GM12891 (cell line): ENCODE results near the gene CA14.
"Not testable (repeated sequence)": the region's sequence is repeated elsewhere in the genome, so short reads cannot be mapped to it uniquely, and the experiment has no call there.

Source experiments
- DNase-seq: peaks from one replicate; pipeline ENCODE4 v3.0.0; 2011; ENCODE audit warnings: low spot score; ENCODE audit not compliant: insufficient read length
- FAIRE-seq: peaks from 2 replicates; lab custom pipeline; 2011; peaks lifted over from hg19 to GRCh38; lab: Jason Lieb, UNC
- PAX5 ChIP-seq: IDR thresholded peaks from 2 replicates; pipeline ENCODE4 v1.6.1; 2011; ENCODE audit warnings: low read length, moderate library complexity, mild to moderate bottlenecking; ENCODE audit not compliant: insufficient read depth, severe bottlenecking
- POLR2A ChIP-seq: IDR thresholded peaks from 2 replicates; pipeline ENCODE4 v1.6.1; 2011; ENCODE audit warnings: low read depth, low read length, control low read depth
- POLR2AphosphoS5 ChIP-seq: IDR thresholded peaks from 2 replicates; pipeline ENCODE4 v1.6.1; 2011; ENCODE audit warnings: low read depth, low read length, control low read depth
- POU2F2 ChIP-seq: IDR thresholded peaks from 2 replicates; pipeline ENCODE4 v1.6.1; 2011; ENCODE audit warnings: low read depth, mild to moderate bottlenecking, control low read depth, low read length, moderate library complexity
- SPI1 ChIP-seq: IDR thresholded peaks from 2 replicates; pipeline ENCODE4 v1.6.1; 2011; ENCODE audit warnings: low read depth, low read length, control low read depth
- TAF1 ChIP-seq: IDR thresholded peaks from 2 replicates; pipeline ENCODE4 v1.6.1; 2011; ENCODE audit warnings: low read depth, low read length, control low read depth

CA14 gene

DNA sequence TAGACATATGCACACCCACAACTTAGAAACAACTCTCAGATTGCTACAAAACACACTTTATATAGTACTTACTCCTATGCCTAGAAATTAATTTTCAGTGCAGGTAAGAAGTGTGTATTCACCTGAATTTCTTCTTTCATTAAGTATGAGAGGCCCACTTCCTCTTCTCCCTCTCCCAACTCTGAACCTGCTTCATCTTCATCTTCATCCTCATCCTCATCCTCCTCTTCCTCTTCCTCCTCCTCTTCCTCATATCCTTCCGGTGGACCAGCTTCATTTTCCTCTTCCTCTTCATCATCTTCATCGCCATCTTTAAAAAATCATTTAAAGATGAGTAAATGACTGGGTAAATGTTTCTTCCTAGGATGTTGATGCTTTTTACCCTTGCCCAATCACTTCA is 31.1 kb upstream of the CA14 start:
- no peak for FAIRE-seq
- TF ChIP-seq POLR2AphosphoS5 (no peak), POU2F2 (no peak), SPI1 (peak; percentile 59), PAX5 (no peak)
- no peak for DNase-seq

DNA sequence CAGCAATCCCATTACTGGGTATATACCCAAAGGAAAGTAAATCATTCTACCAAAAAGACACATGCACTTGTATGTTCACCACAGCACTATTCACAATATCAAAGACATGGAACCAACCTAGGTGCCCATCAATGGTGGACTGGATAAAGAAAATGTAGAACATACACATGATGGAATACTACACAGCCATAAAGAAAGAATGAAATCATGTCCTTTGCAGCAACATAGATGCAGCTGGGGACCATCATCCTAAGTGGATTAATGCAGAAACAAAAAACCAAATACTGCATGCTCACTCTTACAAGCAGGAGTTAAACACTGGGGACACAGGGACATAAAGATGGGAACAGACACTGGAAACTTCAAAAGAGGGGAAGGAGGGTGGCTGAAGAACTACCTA is 30.3 kb upstream of the CA14 start:
- no peak for FAIRE-seq
- DNase-seq: no peak
- TF ChIP-seq POU2F2 (no peak), POLR2A (no peak), POLR2AphosphoS5 (no peak), TAF1 (no peak), SPI1 (no peak), PAX5 (no peak)

DNA sequence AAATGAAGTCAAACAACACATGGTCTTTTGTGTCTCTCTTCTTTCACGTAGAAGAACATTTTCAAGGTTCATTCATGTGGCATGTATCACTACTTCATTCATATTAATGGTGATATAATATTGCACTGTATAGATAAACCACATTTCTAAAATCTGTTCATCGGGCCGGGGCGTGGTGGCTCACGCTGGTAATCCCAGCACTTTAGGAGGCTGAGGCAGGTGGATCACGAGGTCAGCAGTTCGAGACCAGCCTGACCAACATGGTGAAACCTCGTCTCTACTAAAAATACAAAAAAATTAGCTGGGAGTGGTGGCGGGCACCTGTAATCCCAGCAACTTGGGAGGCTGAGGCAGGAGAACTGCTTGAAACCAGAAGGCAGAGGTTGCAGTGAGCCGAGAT is 29.3 kb upstream of the CA14 start:
- not testable (repeated sequence) for DNase-seq, FAIRE-seq

DNA sequence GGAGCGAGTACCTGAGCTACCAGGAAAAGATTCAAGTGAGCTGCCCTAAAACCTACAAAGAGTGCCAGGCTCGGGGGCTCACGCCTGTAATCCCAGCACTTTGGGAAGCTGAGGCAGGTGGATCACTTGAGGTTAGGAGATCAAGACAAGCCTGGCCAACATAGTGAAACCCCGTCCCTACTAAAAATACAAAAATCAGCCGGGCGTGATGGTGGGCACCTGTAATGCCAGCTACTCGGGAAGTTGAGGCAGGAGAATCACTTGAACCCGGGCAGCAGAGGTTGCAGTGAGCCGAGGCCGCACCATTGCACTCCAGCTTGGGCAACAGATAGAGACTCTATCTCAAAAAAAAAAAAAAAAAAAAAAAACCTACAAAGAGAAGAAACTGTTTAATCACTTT is 24.7 kb upstream of the CA14 start:
- FAIRE-seq, DNase-seq: not testable (repeated sequence)

- TF ChIP-seq POU2F2 (no peak), SPI1 (0 out of 2 replicates have a peak, but pooled peaks have one; percentile 12)
- DNase-seq: no peak
- no peak for FAIRE-seq
These were observed 23.9 kb upstream of the CA14 start for GRCh38 chr1:150233359-150234308.

GRCh38 chr1:150234309-150234565 is 23.3 kb upstream of the CA14 start:
- DNase-seq: no peak
- no peak for FAIRE-seq
- no peak for TF ChIP-seq SPI1
- no peak for TF ChIP-seq PAX5
- TF ChIP-seq POLR2AphosphoS5: no peak
- TF ChIP-seq POU2F2: no peak
- TF ChIP-seq POLR2A: no peak
- no peak for TF ChIP-seq TAF1

DNA sequence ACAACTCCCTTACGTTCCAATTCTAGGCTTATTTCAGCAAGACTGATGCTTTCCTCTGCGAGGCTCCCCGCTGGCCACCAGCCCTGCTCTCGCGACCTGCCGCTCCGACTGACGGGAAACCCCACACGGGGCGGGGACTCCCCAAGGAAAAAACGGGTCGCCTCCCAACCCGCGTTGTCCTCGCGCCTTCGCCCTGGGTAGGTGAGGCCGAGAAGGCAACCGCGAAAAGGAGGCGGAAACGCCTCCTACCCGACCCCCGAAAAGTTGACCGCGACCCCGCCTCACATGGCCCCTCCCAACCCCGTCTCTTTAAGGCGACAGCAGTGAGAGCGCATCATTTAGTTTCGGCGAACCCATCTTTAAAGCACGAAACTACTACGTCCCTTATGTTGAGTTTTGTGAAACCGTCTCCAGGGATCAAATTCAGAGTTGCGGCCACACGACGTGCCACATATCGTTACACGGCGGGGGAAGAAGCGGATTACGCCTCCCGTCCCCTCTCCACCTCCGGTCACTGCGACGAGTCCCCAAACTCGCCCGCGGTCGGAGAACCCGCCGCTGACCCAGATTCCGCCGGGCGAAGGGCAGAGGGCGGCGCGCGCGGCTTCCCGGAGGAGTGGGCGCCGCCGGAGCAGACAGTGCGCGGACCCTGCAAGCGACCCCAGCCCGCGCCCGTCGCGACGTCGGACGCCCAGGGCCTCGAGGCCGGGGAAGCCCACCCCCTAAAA is 22.8 kb upstream of the CA14 start:
- TF ChIP-seq POLR2A (peak; percentile 92), POLR2AphosphoS5 (peak; percentile 94), PAX5 (no peak), SPI1 (no peak), TAF1 (peak; percentile 76), POU2F2 (peak; percentile 22; the same call in 1 of the 2 replicates)
- FAIRE-seq: peak; percentile 87
- peak; percentile 63 for DNase-seq

- TF ChIP-seq POLR2AphosphoS5 (no peak), SPI1 (no peak), PAX5 (no peak)
- DNase-seq (no peak), FAIRE-seq (no peak)
These were observed 22.2 kb upstream of the CA14 start for GRCh38 chr1:150235294-150235851.

DNA sequence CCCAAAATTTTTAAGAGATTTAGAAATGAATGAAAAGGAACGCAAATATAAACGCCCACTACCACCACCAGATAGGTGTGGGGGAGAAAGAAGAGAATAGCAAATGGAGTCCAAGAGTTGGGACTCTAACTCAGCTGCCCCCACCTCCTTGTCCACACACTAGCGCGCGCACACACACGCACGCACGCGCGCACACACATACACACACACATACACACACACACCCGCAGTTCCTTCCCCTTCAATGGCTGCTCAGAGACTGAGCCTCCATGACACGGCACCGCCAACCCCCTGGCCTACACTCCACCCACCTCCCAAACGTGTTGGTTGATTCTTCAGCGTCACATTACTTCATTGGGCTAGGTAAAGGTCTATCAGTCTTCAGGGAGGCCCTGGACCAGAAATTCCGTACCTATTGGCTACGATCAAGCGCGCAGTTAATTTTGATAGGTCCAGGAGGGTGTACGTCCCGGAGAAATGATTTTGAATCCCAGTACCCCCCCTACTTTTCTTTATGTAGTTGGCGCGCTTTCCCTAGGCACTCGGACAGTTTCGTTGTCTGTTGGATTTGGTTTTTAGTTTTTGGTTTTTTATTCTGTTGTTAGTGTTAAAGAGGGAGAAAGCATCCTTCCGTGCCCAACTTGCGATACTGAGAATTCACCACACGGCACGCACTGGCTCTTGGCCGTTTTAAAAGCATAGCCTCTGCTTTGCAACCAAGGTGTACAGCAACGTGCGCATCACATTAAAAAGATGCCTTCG is 21.5 kb upstream of the CA14 start, which contains the start of gene ANP32E:
ANP32E (minus strand) TSS at position 261 of the 762 bp plus-strand sequence. CDS start 326 bp downstream, outside the sequence.
- FAIRE-seq (peak; percentile 97), DNase-seq (peak; percentile 85)
- TF ChIP-seq POLR2A (peak; percentile 99), POLR2AphosphoS5 (peak; percentile 95), PAX5 (no peak), POU2F2 (peak; percentile 83), TAF1 (peak; percentile 100), SPI1 (peak; percentile 42)
